Stimulated activated naive CD8-positive, alpha-beta T cell treated with anti-CD3 and anti-CD28 coated beads, Interleukin-15, Interleukin-2, amounts not matched to agents 100 ng/mL and 50 ng/mL, for 24 hours (primary cell): Measurements from ENCODE around the gene PNLIPRP3.

Experiments
- H3K27ac Mint-ChIP-seq: one replicate; pipeline ENCODE4 v1.8.0; 2021; ENCODE audit warnings: mild to moderate bottlenecking, mixed read lengths
- H3K27me3 Mint-ChIP-seq: one replicate; pipeline ENCODE4 v1.8.0; 2021; ENCODE audit warnings: mixed read lengths
- H3K36me3 Mint-ChIP-seq: one replicate; pipeline ENCODE4 v1.8.0; 2021; ENCODE audit warnings: low read depth, mixed read lengths
- H3K4me1 Mint-ChIP-seq: one replicate; pipeline ENCODE4 v1.8.0; 2021; ENCODE audit warnings: low read depth, mixed read lengths
- H3K4me3 Mint-ChIP-seq: one replicate; pipeline ENCODE4 v1.8.0; 2021; ENCODE audit warnings: mild to moderate bottlenecking, mixed read lengths
- H3K9me3 Mint-ChIP-seq: one replicate; pipeline ENCODE4 v1.8.0; 2021; ENCODE audit warnings: mixed read lengths

PNLIPRP3 gene

GRCh38 chr10:116521424-116522290, 94.0 kb downstream of the PNLIPRP3 start:
- H3K4me1 Mint-ChIP-seq = no peaks in the 10 kb centered on the region
- H3K9me3 Mint-ChIP-seq = no peaks in the 10 kb centered on the region
- H3K4me3 Mint-ChIP-seq = no peak overlapping the region
- no peak overlapping the region for H3K27ac Mint-ChIP-seq
- H3K36me3 Mint-ChIP-seq = no peaks in the 10 kb centered on the region
- peaks cover 5% of the 10 kb centered on the region for H3K27me3 Mint-ChIP-seq

GRCh38 chr10:116522803-116523381, 95.2 kb downstream of the PNLIPRP3 start:
- H3K27ac Mint-ChIP-seq = no peak overlapping the region
- no peaks in the 10 kb centered on the region for H3K4me1 Mint-ChIP-seq
- peaks cover 5% of the 10 kb centered on the region for H3K27me3 Mint-ChIP-seq
- H3K4me3 Mint-ChIP-seq = no peak overlapping the region
- H3K36me3 Mint-ChIP-seq = no peaks in the 10 kb centered on the region
- H3K9me3 Mint-ChIP-seq = no peaks in the 10 kb centered on the region

GRCh38 chr10:116524736-116525135, 97.1 kb downstream of the PNLIPRP3 start:
- Mint-ChIP-seq H3K9me3 (no peaks in the 10 kb centered on the region), H3K4me1 (no peaks in the 10 kb centered on the region), H3K36me3 (no peaks in the 10 kb centered on the region), H3K27me3 (peaks cover 5% of the 10 kb centered on the region), H3K27ac (no peak overlapping the region), H3K4me3 (no peak overlapping the region)

- peaks cover 4% of the 10 kb centered on the region for H3K27me3 Mint-ChIP-seq
- H3K4me3 Mint-ChIP-seq = no peak overlapping the region
- no peak overlapping the region for H3K27ac Mint-ChIP-seq
These were observed 98.6 kb downstream of the PNLIPRP3 start for GRCh38 chr10:116526219-116526618.

More at GRCh38 chr10:116526219-116526618, 98.6 kb downstream of the PNLIPRP3 start:
- no peaks in the 10 kb centered on the region for H3K9me3 Mint-ChIP-seq
- no peaks in the 10 kb centered on the region for H3K4me1 Mint-ChIP-seq
- H3K36me3 Mint-ChIP-seq = no peaks in the 10 kb centered on the region
